ENCODE results near the gene F11R. TPM values are rescaled to one million over a fixed set of nuclear protein-coding genes. Genes with fewer than 3 reads are reported as not detected.

Gene F11R
- total and polyA plus RNA-seq, 10 of the 15 experiments (the other 5 are each of a cell fraction or from before 2014, with no cell fraction given), result 15.3 to 80.9 (median 24.3) TPM

DNA sequence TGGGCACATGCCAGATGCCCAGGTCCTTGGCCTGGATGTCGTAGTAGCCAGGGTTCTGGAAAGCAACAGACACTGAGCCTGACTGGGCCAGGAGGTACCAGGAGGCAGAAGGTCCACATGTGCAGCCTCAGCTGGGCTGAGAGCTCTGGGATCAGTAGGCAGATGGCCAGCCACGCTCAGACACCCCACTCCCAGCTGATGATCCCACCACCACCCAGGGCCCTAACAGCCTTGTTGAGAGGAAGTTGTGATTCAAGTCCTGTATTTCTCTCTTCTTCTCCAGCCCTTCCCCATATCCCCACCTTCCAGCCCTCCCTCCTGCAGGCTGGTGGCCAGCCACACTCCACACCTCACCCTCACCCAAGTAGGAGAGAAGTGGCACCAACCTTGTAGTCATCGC, 70.3 kb downstream of the F11R start:
- Histone ChIP-seq H3K4me2 (ENCODE audit: control insufficient read depth, insufficient read depth) (no peak overlapping the region), H3K27me3 (replicated peaks in 1 of 2; ENCODE audit: control insufficient read depth in 2 of 2, insufficient read depth in 2 of 2, low read length in 1 of 2) (no peaks in the 10 kb centered on the region), H3K4me1 (ENCODE audit: control insufficient read depth, insufficient read depth, low read length) (no peaks in the 10 kb centered on the region), H3K36me3 (ENCODE audit: control insufficient read depth in 2 of 2, insufficient read depth in 2 of 2, low read length in 1 of 2) (no peaks in the 10 kb centered on the region), H2AFZ (ENCODE audit: control insufficient read depth, low read depth, low read length) (no peak overlapping the region), H3K9me3 (replicated peaks; ENCODE audit: control insufficient read depth, insufficient read depth, low read length) (no peaks in the 10 kb centered on the region), H3K79me2 (ENCODE audit: control insufficient read depth, insufficient read depth, low read length) (no peaks in the 10 kb centered on the region), H4K20me1 (ENCODE audit: control insufficient read depth, insufficient read depth) (no peaks in the 10 kb centered on the region), H3K27ac (ENCODE audit: control insufficient read depth, insufficient read depth) (no peak overlapping the region), H3K9ac (ENCODE audit: control insufficient read depth, insufficient read depth, low read length) (no peak overlapping the region), H3K4me3 (no peak overlapping the region)
- ChIA-PET POLR2A (interaction anchor here (0.9 kb wide), 1 partner anchor 223 kb away, joined by 3 read pairs; no protein-coding TSS in a partner anchor), RAD21 (ENCODE audit: unreplicated experiment) (interaction anchor here (0.8 to 5.7 kb wide), 15 partner anchors 37 to 276 kb away, joined by 3 to 174 read pairs (median 14); partner anchors contain the start of genes CD244, ITLN1 and LY9), SMC1A (ENCODE audit: uncharacterized antibody, unreplicated experiment) (interaction anchor here (0.9 to 6.8 kb wide), 21 partner anchors 9 to 323 kb away, joined by 3 to 212 read pairs (median 12); partner anchors contain the start of gene CD244), CTCF (interaction anchor here (0.9 to 6.6 kb wide), 34 partner anchors 9 to 332 kb away, joined by 3 to 349 read pairs (median 15); partner anchors contain the start of genes CD244, ITLN1, KLHDC9 and LY9)
- intact Hi-C loops (cut with micrococcal nuclease; ENCODE audit: unreplicated experiment), result loop anchor here (1.0 to 2.0 kb wide), 4 partner anchors 115 to 268 kb away; no protein-coding TSS in a partner anchor
- in situ Hi-C loops (cut with MboI), result loop anchor here (5.0 to 25.0 kb wide), 5 partner anchors 113 to 538 kb away; partner anchors contain the start of gene VANGL2
- BruUV-seq (replicated peaks), result no TSS peak
- no peak for FAIRE-seq
- 41% methylated on average over 3 of the region's 3 CpGs for WGBS (ENCODE audit: insufficient coverage, insufficient replicate concordance, low lambda C conversion rate, missing lambda C conversion rate)
- ATAC-seq, result no peak
- DNase-seq (ENCODE audit: low read depth, low spot score), result no peak
- TF ChIP-seq RAD51 (IDR thresholded peaks at IDR 0.05) (no peak), RBBP5 (conservative IDR thresholded peaks at IDR 0.05) (no peak), NR2C2 (IDR thresholded peaks at IDR 0.05; ENCODE audit: borderline replicate concordance, control insufficient read depth, insufficient read length, low read depth) (no peak), EZH2 (IDR thresholded peaks at IDR 0.05; ENCODE audit: borderline replicate concordance, control insufficient read depth, low read depth, low read length) (no peak), PAX8 (IDR thresholded peaks at IDR 0.05) (no peak), NFYB (IDR thresholded peaks at IDR 0.05; ENCODE audit: insufficient read depth, low read depth, low read length) (no peak), SRF (IDR thresholded peaks at IDR 0.05; ENCODE audit: low read depth in 2 of 2, low read length in 2 of 2) (no peak), EP300 (IDR thresholded peaks at IDR 0.05; ENCODE audit: borderline replicate concordance in 1 of 2, control insufficient read depth in 1 of 2, low read depth in 2 of 2, low read length in 2 of 2) (no peak)
- TF ChIP-seq, protein P1, sequence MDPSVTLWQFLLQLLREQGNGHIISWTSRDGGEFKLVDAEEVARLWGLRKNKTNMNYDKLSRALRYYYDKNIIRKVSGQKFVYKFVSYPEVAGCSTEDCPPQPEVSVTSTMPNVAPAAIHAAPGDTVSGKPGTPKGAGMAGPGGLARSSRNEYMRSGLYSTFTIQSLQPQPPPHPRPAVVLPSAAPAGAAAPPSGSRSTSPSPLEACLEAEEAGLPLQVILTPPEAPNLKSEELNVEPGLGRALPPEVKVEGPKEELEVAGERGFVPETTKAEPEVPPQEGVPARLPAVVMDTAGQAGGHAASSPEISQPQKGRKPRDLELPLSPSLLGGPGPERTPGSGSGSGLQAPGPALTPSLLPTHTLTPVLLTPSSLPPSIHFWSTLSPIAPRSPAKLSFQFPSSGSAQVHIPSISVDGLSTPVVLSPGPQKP (IDR thresholded peaks at IDR 0.05; ENCODE audit: low read depth, low read length), result no peak
- TF ChIP-seq, protein P2, sequence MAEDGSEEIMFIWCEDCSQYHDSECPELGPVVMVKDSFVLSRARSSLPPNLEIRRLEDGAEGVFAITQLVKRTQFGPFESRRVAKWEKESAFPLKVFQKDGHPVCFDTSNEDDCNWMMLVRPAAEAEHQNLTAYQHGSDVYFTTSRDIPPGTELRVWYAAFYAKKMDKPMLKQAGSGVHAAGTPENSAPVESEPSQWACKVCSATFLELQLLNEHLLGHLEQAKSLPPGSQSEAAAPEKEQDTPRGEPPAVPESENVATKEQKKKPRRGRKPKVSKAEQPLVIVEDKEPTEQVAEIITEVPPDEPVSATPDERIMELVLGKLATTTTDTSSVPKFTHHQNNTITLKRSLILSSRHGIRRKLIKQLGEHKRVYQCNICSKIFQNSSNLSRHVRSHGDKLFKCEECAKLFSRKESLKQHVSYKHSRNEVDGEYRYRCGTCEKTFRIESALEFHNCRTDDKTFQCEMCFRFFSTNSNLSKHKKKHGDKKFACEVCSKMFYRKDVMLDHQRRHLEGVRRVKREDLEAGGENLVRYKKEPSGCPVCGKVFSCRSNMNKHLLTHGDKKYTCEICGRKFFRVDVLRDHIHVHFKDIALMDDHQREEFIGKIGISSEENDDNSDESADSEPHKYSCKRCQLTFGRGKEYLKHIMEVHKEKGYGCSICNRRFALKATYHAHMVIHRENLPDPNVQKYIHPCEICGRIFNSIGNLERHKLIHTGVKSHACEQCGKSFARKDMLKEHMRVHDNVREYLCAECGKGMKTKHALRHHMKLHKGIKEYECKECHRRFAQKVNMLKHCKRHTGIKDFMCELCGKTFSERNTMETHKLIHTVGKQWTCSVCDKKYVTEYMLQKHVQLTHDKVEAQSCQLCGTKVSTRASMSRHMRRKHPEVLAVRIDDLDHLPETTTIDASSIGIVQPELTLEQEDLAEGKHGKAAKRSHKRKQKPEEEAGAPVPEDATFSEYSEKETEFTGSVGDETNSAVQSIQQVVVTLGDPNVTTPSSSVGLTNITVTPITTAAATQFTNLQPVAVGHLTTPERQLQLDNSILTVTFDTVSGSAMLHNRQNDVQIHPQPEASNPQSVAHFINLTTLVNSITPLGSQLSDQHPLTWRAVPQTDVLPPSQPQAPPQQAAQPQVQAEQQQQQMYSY (CRISPR knock-in tag; IDR thresholded peaks at IDR 0.05), result no peak
- TF ChIP-seq, protein P3, sequence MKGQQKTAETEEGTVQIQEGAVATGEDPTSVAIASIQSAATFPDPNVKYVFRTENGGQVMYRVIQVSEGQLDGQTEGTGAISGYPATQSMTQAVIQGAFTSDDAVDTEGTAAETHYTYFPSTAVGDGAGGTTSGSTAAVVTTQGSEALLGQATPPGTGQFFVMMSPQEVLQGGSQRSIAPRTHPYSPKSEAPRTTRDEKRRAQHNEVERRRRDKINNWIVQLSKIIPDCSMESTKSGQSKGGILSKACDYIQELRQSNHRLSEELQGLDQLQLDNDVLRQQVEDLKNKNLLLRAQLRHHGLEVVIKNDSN (IDR thresholded peaks at IDR 0.05; ENCODE audit: borderline replicate concordance, extremely low read length, insufficient read depth, low read depth, low read length), result no peak
- TF ChIP-seq, protein P4, sequence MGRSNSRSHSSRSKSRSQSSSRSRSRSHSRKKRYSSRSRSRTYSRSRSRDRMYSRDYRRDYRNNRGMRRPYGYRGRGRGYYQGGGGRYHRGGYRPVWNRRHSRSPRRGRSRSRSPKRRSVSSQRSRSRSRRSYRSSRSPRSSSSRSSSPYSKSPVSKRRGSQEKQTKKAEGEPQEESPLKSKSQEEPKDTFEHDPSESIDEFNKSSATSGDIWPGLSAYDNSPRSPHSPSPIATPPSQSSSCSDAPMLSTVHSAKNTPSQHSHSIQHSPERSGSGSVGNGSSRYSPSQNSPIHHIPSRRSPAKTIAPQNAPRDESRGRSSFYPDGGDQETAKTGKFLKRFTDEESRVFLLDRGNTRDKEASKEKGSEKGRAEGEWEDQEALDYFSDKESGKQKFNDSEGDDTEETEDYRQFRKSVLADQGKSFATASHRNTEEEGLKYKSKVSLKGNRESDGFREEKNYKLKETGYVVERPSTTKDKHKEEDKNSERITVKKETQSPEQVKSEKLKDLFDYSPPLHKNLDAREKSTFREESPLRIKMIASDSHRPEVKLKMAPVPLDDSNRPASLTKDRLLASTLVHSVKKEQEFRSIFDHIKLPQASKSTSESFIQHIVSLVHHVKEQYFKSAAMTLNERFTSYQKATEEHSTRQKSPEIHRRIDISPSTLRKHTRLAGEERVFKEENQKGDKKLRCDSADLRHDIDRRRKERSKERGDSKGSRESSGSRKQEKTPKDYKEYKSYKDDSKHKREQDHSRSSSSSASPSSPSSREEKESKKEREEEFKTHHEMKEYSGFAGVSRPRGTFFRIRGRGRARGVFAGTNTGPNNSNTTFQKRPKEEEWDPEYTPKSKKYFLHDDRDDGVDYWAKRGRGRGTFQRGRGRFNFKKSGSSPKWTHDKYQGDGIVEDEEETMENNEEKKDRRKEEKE (IDR thresholded peaks at IDR 0.05), result no peak

All from GM12878 (cell line).